Measurements from ENCODE around the gene TOR1AIP1.

The TOR1AIP1 gene

DNA sequence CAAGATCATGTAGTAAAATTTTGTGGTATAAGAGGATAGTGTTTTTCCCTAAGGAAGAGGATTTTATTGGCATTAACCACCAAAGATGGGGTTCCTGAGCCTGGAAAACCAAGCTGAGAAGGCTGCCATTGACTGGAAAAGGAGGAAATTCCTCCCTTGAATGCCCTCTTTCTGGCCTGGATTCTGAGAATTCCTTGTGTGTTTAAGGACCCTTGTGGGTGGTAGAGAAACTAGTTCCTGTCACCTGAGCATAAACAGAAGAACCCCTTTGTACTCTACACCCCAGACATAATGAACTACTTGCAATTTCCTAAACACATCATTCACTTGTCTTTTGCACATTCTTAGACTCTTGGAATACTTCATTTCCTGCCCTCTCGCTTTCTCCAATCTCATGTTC, 39.4 kb downstream of the TOR1AIP1 start:
- peaks cover 15% of the 10 kb centered on the region for H3K4me1 Mint-ChIP-seq (ENCODE audit: low read depth)
- H3K27me3 Mint-ChIP-seq: no peaks in the 10 kb centered on the region
- no peak overlapping the region for H3K4me3 Mint-ChIP-seq
- no peaks in the 10 kb centered on the region for H3K9me3 Mint-ChIP-seq
- peaks cover 41% of the 10 kb centered on the region for H3K36me3 Mint-ChIP-seq (ENCODE audit: low read depth)
- no peak overlapping the region for H3K27ac Mint-ChIP-seq

DNA sequence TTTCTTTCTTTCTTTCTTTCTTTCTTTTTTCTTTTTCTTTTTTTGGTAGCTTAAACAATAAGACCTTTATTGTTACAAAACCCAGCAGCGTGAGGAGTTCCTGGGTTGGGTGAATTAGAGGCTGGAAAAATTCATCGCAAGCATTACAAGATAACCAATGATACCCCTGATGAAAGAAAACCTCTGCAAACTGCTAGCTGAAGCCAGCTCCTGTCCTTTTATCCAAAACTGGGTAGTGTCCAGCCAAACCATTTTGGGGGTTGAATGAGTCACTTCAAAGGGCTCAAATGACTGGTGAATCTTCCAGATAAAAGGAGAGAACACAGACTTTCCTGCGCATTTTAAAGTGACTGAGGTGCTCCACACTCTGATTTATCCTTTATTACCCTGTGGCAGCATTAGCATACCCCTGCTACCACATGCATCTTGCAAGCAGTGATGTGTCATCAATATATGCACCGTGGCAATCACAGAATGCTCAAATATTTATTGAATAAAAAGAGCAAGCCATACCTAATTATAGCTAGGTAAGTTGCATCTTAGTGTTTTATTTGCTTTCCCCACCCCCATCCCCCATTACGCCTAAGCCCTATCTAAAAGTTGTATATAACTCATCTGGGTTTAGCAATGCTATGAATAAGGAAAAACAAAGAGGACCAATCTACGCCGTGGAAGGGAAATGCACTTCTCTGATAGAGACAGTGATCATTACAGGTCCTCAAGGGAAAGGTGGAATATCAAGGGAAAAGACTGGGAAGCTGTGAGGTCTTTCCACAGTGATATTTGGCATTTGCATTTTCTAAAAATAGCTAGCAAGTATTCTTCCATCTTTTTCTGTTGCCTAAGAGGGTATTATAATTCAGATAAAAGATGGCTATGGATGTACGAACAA, 40.1 kb downstream of the TOR1AIP1 start:
- Mint-ChIP-seq H3K27ac (no peak overlapping the region), H3K9me3 (no peaks in the 10 kb centered on the region), H3K27me3 (no peaks in the 10 kb centered on the region), H3K4me1 (ENCODE audit: low read depth) (peaks cover 14% of the 10 kb centered on the region), H3K36me3 (ENCODE audit: low read depth) (peaks cover 39% of the 10 kb centered on the region), H3K4me3 (no peak overlapping the region)

DNA sequence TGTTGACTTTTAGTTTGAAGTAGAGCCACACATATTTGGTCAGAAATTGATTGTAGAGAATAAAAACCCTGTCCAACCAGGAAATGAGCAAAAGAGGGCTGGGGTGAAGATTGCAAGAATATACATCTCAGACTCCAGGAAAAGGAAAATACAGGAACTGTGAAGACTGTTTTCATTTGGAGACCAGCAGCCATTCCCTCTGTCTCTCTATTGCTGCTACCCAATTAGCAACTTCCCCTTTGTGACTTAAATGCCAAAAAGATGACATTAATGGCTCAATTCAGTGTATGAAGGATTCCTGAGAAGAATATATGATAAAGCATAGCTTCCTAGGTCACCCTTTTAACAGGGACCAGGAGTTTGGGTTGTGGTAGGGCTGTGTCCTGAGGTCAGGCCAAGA, 40.9 kb downstream of the TOR1AIP1 start:
- H3K27me3 Mint-ChIP-seq: no peaks in the 10 kb centered on the region
- H3K4me1 Mint-ChIP-seq (ENCODE audit: low read depth): peaks cover 6% of the 10 kb centered on the region
- no peak overlapping the region for H3K27ac Mint-ChIP-seq
- H3K9me3 Mint-ChIP-seq: no peaks in the 10 kb centered on the region
- H3K36me3 Mint-ChIP-seq (ENCODE audit: low read depth): peaks cover 31% of the 10 kb centered on the region
- H3K4me3 Mint-ChIP-seq: no peak overlapping the region

DNA sequence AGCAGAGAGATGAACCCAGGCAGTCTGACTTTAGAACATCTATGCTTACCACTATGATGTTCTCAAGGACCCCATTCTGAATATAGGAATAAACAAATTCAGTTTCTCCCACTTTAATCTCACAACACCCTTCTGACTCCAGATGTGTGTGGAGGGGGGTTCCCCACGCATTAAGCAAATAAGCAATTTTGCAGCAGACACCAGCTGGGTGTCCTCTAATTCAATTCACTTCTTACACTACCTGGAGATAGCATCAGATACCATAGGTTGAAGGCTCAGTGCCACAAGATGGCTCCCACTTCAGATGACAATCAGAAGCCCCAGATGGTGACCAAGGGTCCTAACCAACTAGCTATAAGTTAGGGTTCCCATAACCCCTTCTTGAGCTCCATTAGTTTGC, 42.2 kb downstream of the TOR1AIP1 start:
- Mint-ChIP-seq H3K9me3 (no peaks in the 10 kb centered on the region), H3K4me3 (no peak overlapping the region), H3K4me1 (ENCODE audit: low read depth) (no peaks in the 10 kb centered on the region), H3K27me3 (no peaks in the 10 kb centered on the region), H3K36me3 (ENCODE audit: low read depth) (peaks cover 21% of the 10 kb centered on the region), H3K27ac (no peak overlapping the region)

DNA sequence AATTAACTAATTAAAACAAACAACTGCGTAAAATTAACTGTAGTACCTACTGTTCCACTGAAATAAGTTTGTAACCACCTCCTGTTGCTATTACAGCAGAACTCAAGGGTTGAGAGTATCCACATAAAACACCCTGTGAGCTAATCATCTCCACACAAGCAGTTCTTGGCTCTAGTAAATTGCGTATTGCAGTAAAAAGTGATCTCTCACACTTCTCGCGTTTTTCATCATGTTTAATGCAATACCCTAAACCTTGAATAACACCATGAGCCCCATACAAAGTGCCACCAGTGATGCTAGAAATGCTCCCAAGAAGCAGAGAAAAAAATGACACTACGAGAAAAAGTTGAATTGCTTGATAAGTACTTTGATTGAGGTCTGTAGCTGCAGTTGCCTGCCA, 43.2 kb downstream of the TOR1AIP1 start:
- no peaks in the 10 kb centered on the region for H3K4me1 Mint-ChIP-seq (ENCODE audit: low read depth)
- no peaks in the 10 kb centered on the region for H3K27me3 Mint-ChIP-seq
- no peaks in the 10 kb centered on the region for H3K9me3 Mint-ChIP-seq
- H3K27ac Mint-ChIP-seq: no peak overlapping the region
- H3K4me3 Mint-ChIP-seq: no peak overlapping the region
- peaks cover 13% of the 10 kb centered on the region for H3K36me3 Mint-ChIP-seq (ENCODE audit: low read depth)

DNA sequence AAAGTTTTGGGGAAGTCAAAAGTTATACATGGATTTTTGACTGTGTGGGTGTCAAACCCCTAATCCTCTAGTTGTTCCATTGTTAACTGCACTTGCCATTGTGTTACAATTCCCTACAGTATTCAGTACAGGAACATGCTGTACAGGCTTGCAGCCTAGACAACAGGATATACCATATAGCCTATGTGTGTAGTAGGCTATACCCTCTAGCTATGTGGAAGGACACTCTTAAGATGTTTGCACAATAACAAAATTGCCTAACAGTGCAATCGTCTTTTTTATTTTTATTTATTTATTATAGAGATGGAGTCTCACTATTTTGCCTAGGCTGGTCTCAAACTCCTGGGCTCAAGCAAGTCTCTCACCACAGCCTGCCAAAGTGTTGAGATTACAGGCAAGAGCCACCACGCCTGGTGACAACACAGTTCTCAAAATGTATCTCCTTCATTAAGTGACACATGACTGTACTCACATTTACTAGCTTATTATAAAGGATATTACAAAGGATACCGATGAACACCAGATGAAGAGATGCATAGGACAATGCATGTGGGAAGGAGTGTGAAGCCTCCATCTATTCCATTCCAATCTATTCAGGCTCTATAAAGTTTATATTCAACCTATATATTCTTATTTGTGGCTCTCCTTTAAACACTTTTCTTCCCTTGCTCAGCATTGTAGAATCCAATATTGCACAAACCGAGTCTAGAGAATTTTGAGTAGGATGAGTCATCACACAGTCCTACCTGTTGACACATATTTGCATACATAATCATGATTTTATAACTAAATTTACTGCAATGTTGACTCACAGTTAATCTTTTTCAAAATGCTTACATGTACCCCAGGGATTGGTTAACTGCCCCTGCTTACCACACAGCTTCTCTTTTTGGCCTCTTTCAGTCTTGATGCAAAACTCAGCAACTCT, 44.1 kb downstream of the TOR1AIP1 start:
- H3K9me3 Mint-ChIP-seq: no peaks in the 10 kb centered on the region
- no peak overlapping the region for H3K4me3 Mint-ChIP-seq
- H3K4me1 Mint-ChIP-seq (ENCODE audit: low read depth): no peaks in the 10 kb centered on the region
- peaks cover 11% of the 10 kb centered on the region for H3K36me3 Mint-ChIP-seq (ENCODE audit: low read depth)
- no peaks in the 10 kb centered on the region for H3K27me3 Mint-ChIP-seq
- H3K27ac Mint-ChIP-seq: no peak overlapping the region

DNA sequence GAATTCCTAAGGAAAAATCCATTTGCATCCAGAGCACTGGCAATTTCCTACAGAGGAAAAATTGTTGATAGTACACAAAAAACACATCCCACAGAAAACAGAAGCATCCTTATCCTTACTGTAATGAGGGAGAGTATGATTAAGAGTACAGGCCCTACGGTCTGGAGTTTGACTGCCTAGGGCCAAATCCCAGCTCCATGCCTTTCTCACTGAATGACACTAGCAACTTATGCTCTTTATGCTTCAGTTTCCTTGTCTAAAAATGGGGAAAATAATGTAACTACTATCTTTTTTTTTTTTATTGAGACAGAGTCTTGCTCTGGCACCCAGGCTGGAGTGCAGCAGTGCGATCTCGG, 44.7 kb downstream of the TOR1AIP1 start:
- Mint-ChIP-seq H3K27me3 (no peaks in the 10 kb centered on the region), H3K27ac (no peak overlapping the region), H3K4me1 (ENCODE audit: low read depth) (no peaks in the 10 kb centered on the region), H3K9me3 (no peaks in the 10 kb centered on the region), H3K36me3 (ENCODE audit: low read depth) (peaks cover 7% of the 10 kb centered on the region), H3K4me3 (no peak overlapping the region)

DNA sequence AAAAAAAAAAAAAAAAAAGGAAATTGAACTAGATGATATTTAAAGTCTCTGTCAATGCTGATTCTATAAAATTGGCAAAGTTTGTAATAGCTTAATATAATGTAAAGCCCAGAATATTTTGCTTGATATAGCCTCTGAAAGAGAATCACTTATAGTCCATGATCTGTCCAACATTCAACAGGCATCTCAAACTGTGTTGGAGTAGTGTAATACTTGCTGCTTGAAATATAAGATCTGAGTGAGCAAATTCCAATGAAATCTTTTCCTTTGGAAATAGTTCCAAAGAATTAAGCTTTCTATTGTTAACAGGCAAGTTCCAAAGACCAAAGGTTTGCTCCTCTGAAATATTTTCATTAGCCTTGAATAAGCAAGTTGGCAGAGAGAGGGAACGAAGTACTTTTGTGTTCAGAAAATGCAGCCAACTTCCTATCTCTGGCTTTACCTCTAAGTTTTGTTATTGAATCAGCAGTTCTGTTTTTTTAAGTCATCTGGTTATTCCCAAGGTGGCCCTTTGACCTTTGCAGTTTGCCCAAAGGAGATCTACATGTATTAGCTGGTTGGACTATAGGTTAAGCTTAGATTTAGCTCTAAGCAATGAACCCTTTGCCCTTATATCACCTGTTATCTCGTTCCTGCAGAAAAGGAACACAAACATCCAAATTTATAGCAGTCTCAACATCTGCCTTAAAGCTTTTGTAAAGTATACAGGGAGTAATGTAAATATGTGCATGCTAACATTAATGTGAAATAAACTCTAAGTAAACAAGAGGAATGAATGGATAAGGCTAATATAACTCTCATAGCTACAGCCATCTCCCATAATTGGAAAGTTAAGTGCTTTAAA, 48.1 kb downstream of the TOR1AIP1 start:
- Mint-ChIP-seq H3K4me1 (ENCODE audit: low read depth) (no peaks in the 10 kb centered on the region), H3K9me3 (no peaks in the 10 kb centered on the region), H3K36me3 (ENCODE audit: low read depth) (no peaks in the 10 kb centered on the region), H3K27me3 (no peaks in the 10 kb centered on the region), H3K4me3 (no peak overlapping the region), H3K27ac (no peak overlapping the region)

DNA sequence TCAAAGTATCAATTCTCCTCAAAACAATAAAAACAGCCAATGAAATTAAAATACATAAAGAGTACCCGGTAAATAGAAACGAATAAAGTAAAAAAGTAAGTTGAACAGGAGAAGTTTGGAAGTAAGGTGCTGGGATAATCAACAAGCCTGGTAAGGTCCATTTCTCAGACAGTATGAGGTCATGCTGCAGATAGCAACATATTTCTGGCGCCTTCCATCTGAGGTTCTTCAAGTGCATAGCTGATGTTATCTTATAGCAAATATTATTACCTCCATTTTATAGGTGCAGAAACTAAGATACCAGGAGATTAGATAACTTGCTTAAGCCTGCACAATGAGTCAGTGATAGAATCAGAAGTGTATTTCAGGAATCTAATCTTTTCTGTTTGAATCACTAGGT, 48.8 kb downstream of the TOR1AIP1 start:
- Mint-ChIP-seq H3K4me1 (ENCODE audit: low read depth) (no peaks in the 10 kb centered on the region), H3K36me3 (ENCODE audit: low read depth) (no peaks in the 10 kb centered on the region), H3K27ac (no peak overlapping the region), H3K4me3 (no peak overlapping the region), H3K9me3 (no peaks in the 10 kb centered on the region), H3K27me3 (no peaks in the 10 kb centered on the region)

DNA sequence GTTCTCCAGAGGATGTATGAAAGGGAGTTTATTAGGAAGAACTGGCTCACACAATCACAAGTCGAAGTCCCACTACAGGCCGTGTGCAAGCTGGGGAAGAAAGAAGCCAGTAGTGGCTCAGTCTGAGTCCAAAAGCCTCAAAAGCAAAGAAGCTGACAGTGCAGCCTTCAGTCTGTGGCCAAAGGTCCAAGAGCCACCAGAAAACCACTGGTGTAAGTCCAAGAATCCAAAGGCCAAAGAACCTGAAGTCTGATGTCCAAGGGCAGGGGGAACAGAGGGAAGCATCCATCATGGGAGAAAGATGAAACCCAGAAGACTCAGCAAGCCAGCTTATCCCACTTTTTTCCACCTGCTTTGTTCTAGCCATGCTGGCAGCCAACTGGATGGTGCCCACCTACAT, 51.1 kb downstream of the TOR1AIP1 start:
- H3K4me1 Mint-ChIP-seq (ENCODE audit: low read depth): no peaks in the 10 kb centered on the region
- no peaks in the 10 kb centered on the region for H3K9me3 Mint-ChIP-seq
- H3K27ac Mint-ChIP-seq: no peak overlapping the region
- no peaks in the 10 kb centered on the region for H3K36me3 Mint-ChIP-seq (ENCODE audit: low read depth)
- H3K4me3 Mint-ChIP-seq: no peak overlapping the region
- peaks cover 4% of the 10 kb centered on the region for H3K27me3 Mint-ChIP-seq

DNA sequence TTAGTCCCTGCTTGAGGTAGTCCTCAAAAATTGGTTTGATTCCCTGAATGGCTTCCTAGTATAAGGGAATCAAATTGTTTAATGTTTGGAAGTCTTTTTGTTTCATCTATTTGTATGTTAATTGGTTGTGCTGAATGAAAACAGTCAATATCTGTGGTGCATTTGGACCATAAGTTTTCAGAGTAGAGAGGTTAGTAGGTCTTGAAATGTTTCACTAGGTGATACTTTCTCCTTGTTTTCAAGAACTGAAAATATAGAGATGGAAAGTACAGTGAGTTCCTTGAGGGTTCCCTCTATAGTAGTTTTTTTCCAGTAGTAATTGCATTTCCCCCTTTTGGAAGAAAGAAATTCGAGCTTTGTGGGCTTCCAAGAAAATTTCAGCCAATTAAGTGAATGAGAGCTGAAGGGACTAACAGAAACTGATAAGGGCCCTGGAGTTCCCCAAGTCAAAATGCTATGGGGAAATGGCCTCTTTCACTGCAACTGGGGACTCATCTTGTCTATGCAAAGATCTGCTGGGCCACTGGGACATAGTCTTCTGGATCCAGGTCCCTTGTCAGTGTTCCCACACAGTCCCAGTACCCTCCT, 53.9 kb downstream of the TOR1AIP1 start:
- peaks cover 4% of the 10 kb centered on the region for H3K27me3 Mint-ChIP-seq
- H3K4me1 Mint-ChIP-seq (ENCODE audit: low read depth): no peaks in the 10 kb centered on the region
- no peaks in the 10 kb centered on the region for H3K9me3 Mint-ChIP-seq
- no peak overlapping the region for H3K4me3 Mint-ChIP-seq
- no peaks in the 10 kb centered on the region for H3K36me3 Mint-ChIP-seq (ENCODE audit: low read depth)
- no peak overlapping the region for H3K27ac Mint-ChIP-seq

DNA sequence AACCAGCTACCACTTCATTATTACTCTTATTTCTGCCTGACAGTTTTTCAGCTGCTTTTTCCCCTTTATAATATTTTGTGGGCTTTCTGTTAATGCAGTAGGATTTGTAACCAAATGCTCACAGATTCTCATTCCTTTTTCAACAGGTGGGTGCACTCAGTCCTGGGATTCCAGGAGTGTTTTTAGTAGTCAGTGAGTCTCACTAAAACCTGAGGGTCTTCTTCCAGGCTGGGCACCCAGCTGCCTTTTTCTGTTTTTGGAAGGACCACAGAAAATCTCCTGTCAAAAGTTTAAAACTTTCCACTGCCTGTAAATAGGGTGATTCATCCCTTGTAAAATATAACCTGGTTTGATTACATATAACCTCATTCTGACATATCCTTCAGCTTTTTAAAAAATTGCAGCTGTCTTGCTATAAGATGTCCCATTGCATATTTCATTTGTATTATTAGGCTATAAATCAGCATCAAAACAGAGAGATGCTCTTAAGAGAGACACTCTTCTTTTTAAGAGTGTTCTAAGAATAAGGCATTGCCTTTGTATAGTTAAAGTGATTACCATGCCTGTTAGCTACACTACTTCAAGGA, 55.7 kb downstream of the TOR1AIP1 start:
- Mint-ChIP-seq H3K9me3 (no peaks in the 10 kb centered on the region), H3K36me3 (ENCODE audit: low read depth) (no peaks in the 10 kb centered on the region), H3K27me3 (peaks cover 4% of the 10 kb centered on the region), H3K4me1 (ENCODE audit: low read depth) (no peaks in the 10 kb centered on the region), H3K27ac (no peak overlapping the region), H3K4me3 (no peak overlapping the region)

DNA sequence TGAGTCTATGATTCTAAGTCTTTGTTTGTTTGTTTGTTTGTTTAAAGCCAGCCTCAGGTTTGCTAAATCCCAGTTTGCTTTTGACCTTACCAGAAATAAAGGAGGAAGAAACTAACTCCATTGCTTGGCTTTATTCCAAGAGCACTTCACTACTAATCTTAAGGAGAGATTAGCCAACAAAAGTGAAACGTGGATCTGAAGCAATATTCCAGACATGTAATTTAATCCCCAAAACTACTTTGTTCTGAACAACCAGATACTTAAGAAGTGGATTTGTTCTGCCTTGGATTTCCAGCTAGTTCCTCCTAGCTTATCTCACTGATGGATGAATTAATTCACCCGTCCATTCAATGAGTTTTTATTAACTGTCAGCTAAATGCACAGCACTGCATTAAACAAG, 56.7 kb downstream of the TOR1AIP1 start:
- H3K4me1 Mint-ChIP-seq (ENCODE audit: low read depth): no peaks in the 10 kb centered on the region
- H3K36me3 Mint-ChIP-seq (ENCODE audit: low read depth): no peaks in the 10 kb centered on the region
- H3K27ac Mint-ChIP-seq: no peak overlapping the region
- H3K4me3 Mint-ChIP-seq: no peak overlapping the region
- H3K27me3 Mint-ChIP-seq: peaks cover 4% of the 10 kb centered on the region
- no peaks in the 10 kb centered on the region for H3K9me3 Mint-ChIP-seq

DNA sequence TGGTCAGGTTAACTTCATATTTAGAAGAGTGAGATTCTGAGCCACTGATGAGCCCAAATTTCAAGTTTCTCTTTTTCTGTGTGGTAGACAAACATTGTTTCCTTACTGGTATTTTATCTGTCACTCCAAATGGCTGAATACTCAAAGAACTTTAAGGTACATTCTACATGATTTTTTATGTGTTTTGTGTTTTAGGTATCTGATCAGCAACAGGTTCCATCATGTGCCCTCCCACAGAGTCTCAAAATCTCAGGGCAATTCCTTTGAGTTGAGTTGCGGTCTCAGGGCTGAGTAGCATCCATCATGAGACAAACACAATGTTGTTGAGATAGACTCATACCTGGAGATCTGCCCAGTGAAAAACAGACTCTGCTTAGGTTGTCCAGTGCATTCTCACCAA, 57.9 kb downstream of the TOR1AIP1 start:
- Mint-ChIP-seq H3K9me3 (no peaks in the 10 kb centered on the region), H3K4me3 (no peak overlapping the region), H3K27me3 (peaks cover 4% of the 10 kb centered on the region), H3K4me1 (ENCODE audit: low read depth) (no peaks in the 10 kb centered on the region), H3K36me3 (ENCODE audit: low read depth) (no peaks in the 10 kb centered on the region), H3K27ac (no peak overlapping the region)

Data from stimulated activated naive CD8-positive, alpha-beta T cell treated with anti-CD3 and anti-CD28 coated beads, Interleukin-15, Interleukin-2, amounts not matched to agents 100 ng/mL and 50 ng/mL, for 24 hours (primary cell).